Thyroid gland (tissue), 4 donors: ENCODE results near the gene SH3TC2. TPM values are rescaled to one million over a fixed set of nuclear protein-coding genes. Genes with fewer than 3 reads are reported as not detected.
A peak's percentile ranks its signal among the peaks of the same experiment; 100 is the strongest.

Source experiments
- DNase-seq, 2 donors: peaks; one replicate each; pipeline ENCODE4 v3.0.0-alpha.2; 2019
- H3K27ac ChIP-seq, 3 donors: fragments of 200-600 bp; sonication (generic); 1 replicate in 2 of 3; 2 replicates in 1 of 3; pipeline ENCODE4 v1.5.1; 2016 to 2019; ENCODE audit warnings: mild to moderate bottlenecking in 1 of 3, moderate library complexity in 1 of 3
- H3K27me3 ChIP-seq: fragments of 200-600 bp; sonication (generic); one replicate; pipeline ENCODE4 v1.5.1; 2019
- H3K36me3 ChIP-seq, 2 donors: fragments of 200-600 bp; sonication (generic); one replicate each; pipeline ENCODE4 v1.5.1; 2016 to 2019
- H3K4me1 ChIP-seq, 2 donors: fragments of 200-600 bp; sonication (generic); one replicate each; pipeline ENCODE4 v1.5.1; 2017 to 2019
- H3K4me3 ChIP-seq, 3 donors: fragments of 200-600 bp; sonication (generic); replicated peaks in 1 of 3; 1 replicate in 2 of 3; 2 replicates in 1 of 3; pipeline ENCODE4 v1.5.1; 2016; ENCODE audit warnings: mild to moderate bottlenecking in 1 of 3
- H3K9me3 ChIP-seq: fragments of 200-600 bp; sonication (generic); one replicate; pipeline ENCODE4 v1.5.1; 2017
- POLR2A ChIP-seq, 2 donors: fragments of 450-650 bp; IDR thresholded peaks; one replicate each; pipeline ENCODE4 v1.6.1; 2017; ENCODE audit warnings: antibody characterized with exemption in 2 of 2, mild to moderate bottlenecking in 2 of 2, moderate library complexity in 1 of 2
- WGBS, 2 donors: methylation state at CpG; one replicate each; pipeline ENCODE4 v1.1.5; 2017; 5-methylcytosine and 5-hydroxymethylcytosine counted together
- intact Hi-C: fragments of 100-400 bp; cut with DNase I; formaldehyde crosslinking; loops from one replicate; pipeline ENCODE4 v1.15.1; 2023
- total RNA-seq, 4 donors: library from RNA; depleted of rRNA; stranded (reverse); fragments of >200 nt; gene quantifications; one replicate each; pipeline ENCODE4 v1.2.3, GENCODE V29; 2016
- TF ChIP-seq, protein P1 (sequence below), 6 experiments: fragments of 200-600 bp in 3 of 6; fragments of 450-650 bp in 3 of 6; sonication (generic) in 3 of 6; IDR thresholded peaks; one replicate each; pipeline ENCODE4 v1.5.1; 2016 to 2019; ENCODE audit warnings: antibody characterized with exemption in 6 of 6, mild to moderate bottlenecking in 2 of 6, inconsistent platforms in 1 of 6, moderate library complexity in 1 of 6

SH3TC2 gene
- total RNA-seq, result 1 to 10 TPM in 3 of 4 donors, under 1 TPM in 1; 0.83 to 2.0 (median 1.5) TPM

DNA sequence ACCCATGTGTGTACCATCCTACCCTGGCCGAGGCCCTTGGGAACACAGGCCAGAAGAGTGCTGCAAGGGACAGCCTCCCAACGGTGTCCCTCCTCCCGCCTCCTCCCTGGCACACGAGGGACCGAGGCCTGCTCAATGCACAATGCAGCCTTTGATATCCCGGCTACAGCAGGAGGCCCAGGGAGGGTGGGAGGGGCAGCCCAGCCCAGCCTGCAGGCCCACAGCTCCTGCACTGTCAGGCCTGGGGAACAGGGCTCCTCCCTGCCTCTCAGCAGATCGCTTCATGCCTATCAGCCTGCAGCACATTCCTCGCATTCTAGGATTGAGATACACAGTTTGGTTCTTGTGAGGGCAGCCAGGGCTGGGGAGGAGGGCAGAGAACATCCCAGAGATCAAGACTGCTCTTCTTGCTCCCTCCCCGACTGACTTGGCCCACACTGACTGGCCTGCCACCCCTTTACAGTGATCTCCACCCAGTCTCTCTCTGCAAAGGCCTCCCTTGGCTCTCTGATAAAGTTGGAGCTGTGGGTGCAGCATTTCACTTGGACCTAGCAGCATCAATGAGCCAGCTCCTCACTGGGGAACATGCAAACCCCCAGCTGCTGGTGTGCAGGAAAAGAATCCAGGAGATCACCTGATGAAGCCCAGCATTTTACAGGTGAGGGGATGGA lies at the start of gene SH3TC2:
TSS of gene SH3TC2 (minus strand) at position 46 of the 671 bp plus-strand sequence. CDS start at position 6, 40 bp downstream.
- H3K27ac ChIP-seq, result peak within 1 kb of the TSS in 2 of 3 donors; percentile 53 to 57
- no peaks in the 10 kb centered on the region for H3K27me3 ChIP-seq
- no peaks in the 10 kb centered on the region for H3K36me3 ChIP-seq
- no peak within 1 kb of the TSS for H3K4me3 ChIP-seq
- peaks cover 0 to 15% of the 10 kb centered on the region in 2 donors for H3K4me1 ChIP-seq
- H3K9me3 ChIP-seq, result no peaks in the 10 kb centered on the region
- 21 to 40% methylated on average over 8 of the region's 9 CpGs for WGBS, 2 donors
- DNase-seq, result peak in 1 of 2 donors; percentile 6
- TF ChIP-seq POLR2A (IDR thresholded peaks at IDR 0.05), result no peak
- TF ChIP-seq, protein P1, sequence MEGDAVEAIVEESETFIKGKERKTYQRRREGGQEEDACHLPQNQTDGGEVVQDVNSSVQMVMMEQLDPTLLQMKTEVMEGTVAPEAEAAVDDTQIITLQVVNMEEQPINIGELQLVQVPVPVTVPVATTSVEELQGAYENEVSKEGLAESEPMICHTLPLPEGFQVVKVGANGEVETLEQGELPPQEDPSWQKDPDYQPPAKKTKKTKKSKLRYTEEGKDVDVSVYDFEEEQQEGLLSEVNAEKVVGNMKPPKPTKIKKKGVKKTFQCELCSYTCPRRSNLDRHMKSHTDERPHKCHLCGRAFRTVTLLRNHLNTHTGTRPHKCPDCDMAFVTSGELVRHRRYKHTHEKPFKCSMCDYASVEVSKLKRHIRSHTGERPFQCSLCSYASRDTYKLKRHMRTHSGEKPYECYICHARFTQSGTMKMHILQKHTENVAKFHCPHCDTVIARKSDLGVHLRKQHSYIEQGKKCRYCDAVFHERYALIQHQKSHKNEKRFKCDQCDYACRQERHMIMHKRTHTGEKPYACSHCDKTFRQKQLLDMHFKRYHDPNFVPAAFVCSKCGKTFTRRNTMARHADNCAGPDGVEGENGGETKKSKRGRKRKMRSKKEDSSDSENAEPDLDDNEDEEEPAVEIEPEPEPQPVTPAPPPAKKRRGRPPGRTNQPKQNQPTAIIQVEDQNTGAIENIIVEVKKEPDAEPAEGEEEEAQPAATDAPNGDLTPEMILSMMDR (IDR thresholded peaks at IDR 0.05), result no peak
- intact Hi-C loops, result no loop called here

DNA sequence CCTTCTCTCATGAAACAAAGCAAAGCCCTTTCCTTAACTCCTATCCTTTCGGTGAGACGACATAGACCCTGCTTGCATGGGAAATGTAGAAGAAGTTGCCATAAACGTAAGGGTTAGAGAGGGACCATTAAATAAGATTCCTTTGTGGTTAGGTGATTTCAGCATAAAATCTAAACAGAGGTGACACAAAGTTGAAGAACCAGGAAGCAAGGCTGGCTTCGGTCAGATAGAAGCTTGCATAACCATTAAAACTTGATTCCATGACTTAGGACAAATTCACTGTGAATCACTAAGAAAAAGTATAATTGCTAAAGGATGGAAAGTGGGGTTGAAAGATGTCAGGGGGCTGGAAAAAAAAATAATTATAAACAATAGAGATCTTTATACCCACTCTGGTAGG lies 47.5 kb upstream of the SH3TC2 start:
- Histone ChIP-seq H3K27me3 (no peaks in the 10 kb centered on the region), H3K36me3 (no peaks in the 10 kb centered on the region), H3K27ac (no peak overlapping the region), H3K9me3 (no peaks in the 10 kb centered on the region), H3K4me1 (no peaks in the 10 kb centered on the region), H3K4me3 (no peak overlapping the region)
- TF ChIP-seq, protein P1 (IDR thresholded peaks at IDR 0.05), result no peak
- TF ChIP-seq POLR2A (IDR thresholded peaks at IDR 0.05), result no peak
- no peak for DNase-seq
- intact Hi-C loops, result loop anchor here (10.0 kb wide), 1 partner anchor 366 kb away; no protein-coding TSS in a partner anchor
- 85 to 90% methylated on average over 4 of the region's 4 CpGs for WGBS, 2 donors

DNA sequence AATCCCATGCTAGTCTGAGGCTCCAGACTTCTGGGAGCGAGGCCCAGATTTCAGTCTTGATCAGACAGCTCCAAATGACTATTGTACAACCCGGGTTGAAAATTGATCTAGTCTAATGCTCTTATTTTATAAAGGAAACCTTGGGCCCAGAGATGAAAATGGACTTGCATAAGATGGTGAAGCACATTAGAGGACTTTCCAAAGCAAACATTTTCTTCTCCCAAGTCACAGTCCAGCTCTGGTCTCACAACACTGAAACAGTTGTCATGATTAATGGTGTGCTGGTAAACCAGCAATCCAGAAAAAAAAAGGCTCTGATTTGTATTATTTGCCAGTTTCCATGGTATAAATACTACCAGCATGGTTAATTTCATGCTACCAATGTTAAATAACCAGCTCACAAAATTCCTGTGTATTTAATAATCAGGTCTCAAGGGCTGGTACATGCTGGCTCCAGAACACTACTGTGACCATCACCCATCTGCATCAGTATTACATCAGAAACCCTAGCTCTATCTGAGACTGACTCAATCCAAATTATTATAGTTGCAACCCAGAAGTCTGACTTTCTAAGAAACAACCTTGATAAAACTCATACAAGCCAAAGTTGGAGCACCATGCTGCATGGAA lies 45.9 kb upstream of the SH3TC2 start:
- no peak overlapping the region for H3K4me3 ChIP-seq
- H3K9me3 ChIP-seq, result no peaks in the 10 kb centered on the region
- no peak for TF ChIP-seq POLR2A (IDR thresholded peaks at IDR 0.05)
- TF ChIP-seq, protein P1 (IDR thresholded peaks at IDR 0.05), result no peak
- H3K27me3 ChIP-seq, result no peaks in the 10 kb centered on the region
- DNase-seq, result no peak
- H3K4me1 ChIP-seq, result no peaks in the 10 kb centered on the region
- intact Hi-C loops, result no loop called here
- 78 to 93% methylated on average over 2 of the region's 2 CpGs for WGBS, 2 donors
- H3K36me3 ChIP-seq, result no peaks in the 10 kb centered on the region
- H3K27ac ChIP-seq, result no peak overlapping the region

DNA sequence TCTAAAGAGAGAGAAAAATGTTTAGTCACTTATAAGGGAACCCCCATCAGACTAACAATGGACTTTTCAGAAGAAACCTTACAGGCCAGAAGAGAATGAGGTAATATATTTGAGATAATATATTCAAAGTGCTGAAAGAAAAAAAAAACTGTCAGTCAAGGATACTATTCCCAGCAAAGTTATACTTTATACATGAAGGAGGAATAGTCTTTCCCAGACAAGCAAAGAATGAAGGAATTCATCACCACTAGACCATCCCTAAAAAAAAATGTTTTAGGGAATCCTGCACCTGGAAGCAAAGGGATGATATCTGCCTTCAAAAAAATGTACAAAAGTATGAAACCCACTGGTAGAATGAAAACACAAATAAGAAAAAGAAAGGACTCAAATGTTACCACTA lies 37.5 kb upstream of the SH3TC2 start:
- DNase-seq, result no peak
- TF ChIP-seq, protein P1 (IDR thresholded peaks at IDR 0.05), result no peak
- no peak for TF ChIP-seq POLR2A (IDR thresholded peaks at IDR 0.05)
- no peaks in the 10 kb centered on the region for H3K9me3 ChIP-seq
- no peak overlapping the region for H3K27ac ChIP-seq
- intact Hi-C loops, result no loop called here
- no peaks in the 10 kb centered on the region for H3K27me3 ChIP-seq
- H3K36me3 ChIP-seq, result no peaks in the 10 kb centered on the region
- H3K4me1 ChIP-seq, result no peaks in the 10 kb centered on the region
- H3K4me3 ChIP-seq, result no peak overlapping the region

DNA sequence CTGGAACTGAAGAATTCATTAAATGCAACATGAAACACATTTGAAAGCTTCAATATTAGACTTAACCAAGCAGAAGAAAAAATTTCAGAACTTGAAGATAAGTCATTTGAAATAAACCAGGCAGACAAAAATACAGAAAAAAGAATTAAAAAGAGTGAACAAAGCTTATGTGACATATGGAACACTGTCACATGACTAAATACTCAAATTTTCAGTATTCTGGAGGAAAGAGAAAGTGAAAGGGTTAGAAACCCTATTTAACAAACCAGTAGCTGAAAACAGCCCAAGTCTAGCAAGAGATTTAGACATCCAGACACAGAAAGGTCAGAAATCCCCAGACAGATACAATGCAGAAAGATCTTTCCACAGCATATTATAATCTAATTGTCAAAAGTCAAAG lies 37.1 kb upstream of the SH3TC2 start:
- intact Hi-C loops, result no loop called here
- H3K4me3 ChIP-seq, result no peak overlapping the region
- no peak for DNase-seq
- H3K9me3 ChIP-seq, result no peaks in the 10 kb centered on the region
- no peaks in the 10 kb centered on the region for H3K27me3 ChIP-seq
- no peak overlapping the region for H3K27ac ChIP-seq
- no peak for TF ChIP-seq POLR2A (IDR thresholded peaks at IDR 0.05)
- TF ChIP-seq, protein P1 (IDR thresholded peaks at IDR 0.05), result no peak
- no peaks in the 10 kb centered on the region for H3K4me1 ChIP-seq
- no peaks in the 10 kb centered on the region for H3K36me3 ChIP-seq
